GM11168 (cell line): Measurements from ENCODE around the gene CLTA.

ENCODE experiments used
- in situ Hi-C: fragments of 300-500 bp; cut with MboI; formaldehyde crosslinking; loops from one replicate; pipeline ENCODE4 v1.12.0; 2022; ENCODE audit warnings: low sequenced_read_pairs; ENCODE audit not compliant: unreplicated experiment

Gene CLTA

DNA sequence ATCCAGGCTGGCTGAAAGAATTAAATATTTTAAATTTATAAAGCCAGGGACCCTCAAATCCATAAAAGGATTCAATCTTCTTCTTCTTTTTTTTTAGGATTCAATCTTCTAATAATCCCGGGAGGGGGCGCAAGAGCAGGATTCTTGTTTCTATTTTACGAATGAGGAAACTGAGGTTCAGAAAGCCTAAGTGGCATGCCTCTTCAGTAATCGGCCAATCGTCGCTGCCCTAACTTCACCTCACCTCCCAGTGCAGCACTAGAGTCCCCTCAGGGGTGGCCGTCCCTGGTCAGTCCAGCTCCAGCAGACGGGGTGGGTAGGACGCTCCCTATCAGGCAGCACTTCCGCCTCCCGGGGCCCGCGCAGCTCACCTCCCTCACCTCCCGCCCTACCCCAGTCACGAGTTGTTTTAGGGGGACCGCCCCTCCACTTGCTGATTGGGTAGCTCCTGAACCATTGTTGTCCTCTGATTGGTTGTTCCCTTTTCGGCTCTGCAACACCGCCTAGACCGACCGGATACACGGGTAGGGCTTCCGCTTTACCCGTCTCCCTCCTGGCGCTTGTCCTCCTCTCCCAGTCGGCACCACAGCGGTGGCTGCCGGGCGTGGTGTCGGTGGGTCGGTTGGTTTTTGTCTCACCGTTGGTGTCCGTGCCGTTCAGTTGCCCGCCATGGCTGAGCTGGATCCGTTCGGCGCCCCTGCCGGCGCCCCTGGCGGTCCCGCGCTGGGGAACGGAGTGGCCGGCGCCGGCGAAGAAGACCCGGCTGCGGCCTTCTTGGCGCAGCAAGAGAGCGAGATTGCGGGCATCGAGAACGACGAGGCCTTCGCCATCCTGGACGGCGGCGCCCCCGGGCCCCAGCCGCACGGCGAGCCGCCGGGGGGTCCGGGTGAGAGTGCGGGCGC is at the start of gene CLTA:
CLTA (plus strand) TSS at position 534 of the 902 bp plus-strand sequence; CDS start at position 670, 136 bp downstream.
- in situ Hi-C loops = no loop called here

DNA sequence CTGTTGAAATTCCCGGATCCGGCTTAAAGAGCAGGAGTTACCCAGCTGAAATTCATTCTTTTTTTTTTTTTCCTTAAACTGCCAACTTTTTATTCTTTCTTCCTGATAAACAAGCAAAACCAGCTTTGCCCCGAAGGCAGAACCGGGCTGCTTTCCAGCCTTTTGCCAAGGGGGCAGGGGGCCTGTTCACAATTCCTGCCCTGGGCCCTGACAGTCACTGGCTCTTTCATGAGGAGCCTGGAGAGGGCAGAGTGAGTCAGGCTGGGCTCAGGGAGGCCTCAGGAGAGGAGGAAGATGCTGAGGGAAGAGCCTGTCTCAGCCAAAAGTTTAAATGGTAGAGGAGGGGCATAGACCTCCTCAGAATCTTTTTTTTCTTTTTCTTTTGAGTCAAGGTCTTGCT is 49.4 kb upstream of the CLTA start:
- in situ Hi-C loops = no loop called here

DNA sequence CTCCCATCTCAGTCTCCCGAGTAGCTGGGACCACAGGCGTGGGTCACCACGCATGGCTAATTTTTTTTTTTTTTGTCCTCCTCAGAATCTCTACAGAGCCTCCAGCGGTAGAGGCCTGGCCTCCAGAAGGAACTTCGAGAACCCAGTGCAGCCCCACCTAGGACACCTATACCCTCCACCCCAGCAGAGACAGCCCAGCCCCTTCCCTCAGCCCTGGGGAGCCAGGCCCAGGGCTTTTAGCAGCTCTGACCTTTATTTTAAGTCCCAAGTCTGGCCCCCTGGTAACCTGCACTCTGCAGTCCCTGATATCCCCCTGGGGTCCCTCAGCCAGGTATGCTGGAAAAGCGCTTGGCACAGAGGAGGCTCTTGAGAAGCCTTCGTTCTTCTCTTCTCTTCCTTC is 49.0 kb upstream of the CLTA start:
- in situ Hi-C loops = no loop called here

- in situ Hi-C loops = no loop called here
Measured at GRCh38 chr9:36142510-36143244, 48.0 kb upstream of the CLTA start.

DNA sequence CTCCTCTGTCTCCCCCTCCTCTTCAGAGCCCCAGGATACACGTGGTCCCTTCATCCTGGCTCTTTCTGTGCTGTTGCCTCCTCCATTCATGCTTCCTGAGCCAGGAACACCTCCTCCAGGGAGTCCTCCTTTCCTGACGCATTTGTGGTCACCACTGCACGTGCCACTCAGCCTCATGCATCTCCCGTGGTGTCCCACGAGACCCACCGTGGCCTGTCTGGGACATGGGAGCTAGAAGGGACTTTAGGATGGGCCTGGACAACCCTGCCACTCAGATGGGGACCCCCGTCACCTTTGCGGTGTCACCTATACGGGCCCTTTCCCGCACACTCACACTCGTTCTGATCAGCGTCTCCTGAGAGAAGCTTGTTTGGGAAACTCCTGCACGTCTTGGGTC is 47.5 kb upstream of the CLTA start:
- in situ Hi-C loops = no loop called here

- in situ Hi-C loops = no loop called here
Measured at GRCh38 chr9:36144309-36145232, 46.1 kb upstream of the CLTA start.

- in situ Hi-C loops = no loop called here
Measured at GRCh38 chr9:36145970-36146369, 44.8 kb upstream of the CLTA start.

DNA sequence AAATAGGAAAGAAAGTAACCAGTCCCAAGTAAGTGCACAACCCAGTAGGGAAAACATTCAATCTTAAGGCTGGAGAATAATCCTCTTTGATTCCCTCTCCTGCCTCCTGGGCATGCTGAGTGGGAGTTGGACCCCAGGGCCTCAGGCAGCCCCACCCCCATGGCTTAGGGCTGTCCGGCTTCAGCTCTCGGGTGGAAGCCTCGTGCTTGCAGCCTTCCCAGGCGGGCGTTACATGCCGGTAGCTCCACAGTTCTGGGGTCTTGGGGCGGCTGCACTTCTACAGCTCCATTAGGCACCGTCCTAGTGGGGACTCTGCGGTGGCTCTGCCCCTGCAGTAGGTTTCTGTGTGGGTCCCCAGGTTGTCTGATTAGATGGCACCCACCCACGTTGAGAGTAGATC is 44.1 kb upstream of the CLTA start:
- in situ Hi-C loops = no loop called here

GRCh38 chr9:36147441-36148175 is 43.1 kb upstream of the CLTA start:
- in situ Hi-C loops = no loop called here

DNA sequence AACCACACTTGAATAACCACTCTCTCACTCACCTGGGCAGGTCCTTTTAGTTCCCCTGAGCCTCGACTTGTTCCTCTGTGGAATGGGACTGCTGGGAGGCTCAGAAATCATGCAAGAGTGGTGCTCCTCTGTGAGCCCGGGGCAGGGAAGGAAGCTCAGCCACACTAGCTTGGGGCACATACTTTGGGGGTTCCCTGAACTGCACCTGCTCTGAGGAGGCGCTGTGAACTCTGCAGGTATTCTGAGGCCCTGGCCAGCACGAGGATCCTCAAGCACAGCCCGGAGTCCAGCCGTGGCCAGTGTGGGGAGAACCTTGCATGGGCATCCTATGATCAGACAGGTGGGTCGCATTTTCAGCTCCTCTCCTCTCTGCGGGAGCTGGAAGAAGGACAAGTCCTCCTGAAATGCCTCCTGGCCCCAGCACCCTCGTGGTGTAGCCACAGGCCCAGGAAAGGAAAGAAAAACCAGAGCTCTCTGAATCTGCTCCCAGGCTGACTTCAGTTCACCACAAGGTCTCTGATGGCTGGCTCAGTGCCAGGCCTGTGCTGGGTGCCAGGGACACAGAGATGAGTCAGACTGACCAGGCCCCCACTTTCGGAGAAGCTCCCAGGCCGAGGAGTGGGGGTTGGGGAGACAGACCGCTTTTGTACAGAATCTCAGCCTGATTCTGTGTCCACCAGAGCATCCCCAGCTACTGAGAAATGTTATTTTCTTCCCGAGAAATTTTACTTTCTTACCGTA is 42.2 kb upstream of the CLTA start:
- in situ Hi-C loops = no loop called here

DNA sequence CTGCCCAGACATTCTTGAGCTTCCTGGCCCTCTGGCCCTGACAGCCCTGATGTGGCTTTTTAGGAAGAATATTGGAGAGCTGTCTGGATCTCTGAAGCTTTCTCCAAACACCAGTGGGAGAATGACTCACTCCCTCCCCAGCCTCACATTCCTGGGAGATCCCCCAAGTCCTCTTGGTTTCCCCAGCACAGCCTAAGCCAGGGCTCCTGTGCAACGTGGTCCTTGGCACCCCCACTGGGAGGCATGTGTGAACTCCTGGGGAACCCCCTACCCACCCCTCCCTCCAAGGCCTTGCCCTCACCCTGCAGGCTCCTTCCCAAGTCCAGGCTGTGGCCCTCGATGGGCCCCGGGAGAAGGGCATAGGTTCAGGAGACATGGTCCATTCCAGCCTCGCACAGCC is 41.5 kb upstream of the CLTA start:
- in situ Hi-C loops = no loop called here

DNA sequence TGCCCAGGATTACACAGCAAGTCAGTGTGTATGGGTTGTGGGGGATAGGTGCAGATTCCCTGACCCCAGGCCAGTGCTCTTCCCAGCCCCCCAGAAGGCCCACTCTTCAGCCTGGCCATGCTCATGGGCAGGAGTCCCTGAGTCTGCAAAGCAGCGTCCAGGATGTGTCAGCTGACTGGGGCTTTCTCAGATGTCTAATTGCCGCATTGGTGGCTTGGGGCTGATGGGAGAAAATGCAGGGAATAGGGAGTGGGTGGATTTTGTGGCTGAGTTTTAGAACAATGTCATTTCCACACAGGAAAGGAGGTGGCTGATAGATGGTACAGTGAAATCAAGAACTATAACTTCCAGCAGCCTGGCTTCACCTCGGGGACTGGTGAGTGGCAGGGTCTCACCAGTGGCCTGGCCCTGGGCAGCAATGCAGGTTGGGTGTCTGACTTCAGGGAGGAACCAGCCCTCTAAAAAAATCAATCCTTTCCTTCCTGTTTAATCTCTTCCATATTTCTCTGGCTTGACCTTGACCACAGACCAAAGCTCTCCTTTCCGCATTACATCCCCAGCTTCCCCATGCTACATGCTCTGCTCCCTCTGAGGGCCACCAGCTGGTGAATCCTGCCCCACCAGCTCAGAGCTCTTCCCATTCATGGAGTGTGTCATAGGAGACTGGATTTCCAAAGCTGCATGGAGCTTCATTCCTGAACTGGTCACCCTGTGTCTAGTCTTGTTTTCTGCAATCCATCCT is 40.0 kb upstream of the CLTA start:
- in situ Hi-C loops = no loop called here

GRCh38 chr9:36151316-36152210 is 39.2 kb upstream of the CLTA start:
- in situ Hi-C loops = no loop called here

- in situ Hi-C loops = no loop called here
Measured at GRCh38 chr9:36152741-36153438, 37.8 kb upstream of the CLTA start.

DNA sequence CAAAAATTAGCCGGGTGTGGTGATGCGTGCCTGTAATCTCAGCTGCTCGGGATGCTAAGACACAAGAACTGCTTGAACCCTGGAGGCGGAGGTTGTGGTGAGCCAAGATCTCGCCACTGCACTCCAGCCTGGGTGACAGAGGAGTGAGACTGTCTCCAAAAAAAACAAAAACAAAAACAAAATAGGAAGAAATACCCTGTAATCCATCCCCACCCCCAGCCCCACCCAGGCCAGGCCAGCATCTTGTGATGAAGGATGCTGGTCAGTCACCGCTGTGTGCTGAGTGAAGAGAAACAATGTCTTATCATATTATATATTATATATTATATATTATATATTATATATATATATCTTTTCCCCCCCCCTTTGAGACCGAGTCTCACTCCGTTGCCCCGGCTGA is 37.0 kb upstream of the CLTA start:
- in situ Hi-C loops = no loop called here

GRCh38 chr9:36154331-36154952 is 36.3 kb upstream of the CLTA start:
- in situ Hi-C loops = no loop called here
